DND-41 (cell line): Measurements from ENCODE around the gene MAFG.

Experiments used
- CTCF ChIP-seq: IDR thresholded peaks from 2 replicates; pipeline ENCODE4 v1.5.1; 2012; ENCODE audit warnings: borderline replicate concordance, low read length, moderate library complexity, mild to moderate bottlenecking; ENCODE audit not compliant: poor library complexity, severe bottlenecking; ENCODE audit errors: extremely low read depth
- EZH2 ChIP-seq: IDR thresholded peaks from 3 replicates; pipeline ENCODE4 v1.6.1; 2012; ENCODE audit warnings: borderline replicate concordance, low read depth, mild to moderate bottlenecking, moderate library complexity, low read length, inconsistent platforms; ENCODE audit not compliant: severe bottlenecking

- no peak for TF ChIP-seq CTCF
- TF ChIP-seq EZH2 = no peak
These were observed 38.4 kb downstream of the MAFG start for GRCh38 chr17:81888988-81889595.
